ENCODE results near the gene GPR34. TPM values are rescaled to one million over a fixed set of nuclear protein-coding genes. Genes with fewer than 3 reads are reported as not detected.

GPR34 gene
- total and polyA plus RNA-seq, 2 of the 4 experiments (the other 2 are of a cell fraction) = not detected

DNA sequence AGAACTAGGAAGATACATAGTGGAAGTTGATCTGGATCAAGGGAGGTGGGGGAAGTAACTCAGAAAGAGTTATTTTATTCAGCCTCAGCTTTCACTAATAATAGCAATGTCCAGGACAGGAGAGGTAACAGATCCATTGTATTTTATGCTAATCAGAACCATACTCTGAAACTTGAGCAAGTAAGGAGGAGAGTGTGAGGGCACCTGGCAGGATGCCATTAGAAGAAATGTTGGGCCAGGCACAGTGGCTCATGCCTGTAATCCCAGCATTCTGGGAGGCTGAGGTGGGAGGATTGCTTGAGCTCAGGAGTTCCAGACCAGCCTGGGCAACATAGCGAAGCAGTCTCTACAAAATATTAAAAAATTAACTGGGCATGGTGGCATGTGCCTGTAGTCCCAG is 16.3 kb downstream of the GPR34 start:
- no TSS peak for BruUV-seq (replicated peaks)

More for the DNA sequence above, 16.3 kb downstream of the GPR34 start:
- Histone ChIP-seq H3K23ac (ENCODE audit: low read depth, low read length) (no peak overlapping the region), H3K14ac (replicated peaks; ENCODE audit: low read depth, low read length) (no peak overlapping the region), H3K4me3 (ENCODE audit: insufficient read depth, low read depth, low read length) (no peak overlapping the region), H4K20me1 (ENCODE audit: insufficient read depth, low read length) (no peaks in the 10 kb centered on the region), H2AFZ (replicated peaks; ENCODE audit: low read length, poor library complexity) (no peak overlapping the region), H2AK9ac (replicated peaks; ENCODE audit: low read depth, low read length, poor library complexity) (no peak overlapping the region), H3K27ac (ENCODE audit: insufficient read depth, low read length) (no peak overlapping the region), H2AK5ac (ENCODE audit: low read depth, low read length) (no peak overlapping the region), H3K4ac (ENCODE audit: low read depth, low read length) (no peak overlapping the region), H3K79me1 (ENCODE audit: low read depth in 1 of 2, low read length in 2 of 2) (no peaks in the 10 kb centered on the region; a peak in 1 of 4 replicates), H3K18ac (ENCODE audit: low read depth, low read length) (no peak overlapping the region), H2BK20ac (ENCODE audit: low read depth, low read length) (no peak overlapping the region), H4K91ac (ENCODE audit: insufficient read depth, low read depth, low read length) (no peak overlapping the region), H4K8ac (ENCODE audit: low read depth in 2 of 2, low read length in 2 of 2) (no peak overlapping the region), H2BK5ac (ENCODE audit: low read depth, low read length, poor library complexity, severe bottlenecking) (no peak overlapping the region), H2BK120ac (ENCODE audit: low read depth, low read length) (no peak overlapping the region), H3K9ac (ENCODE audit: low read depth, low read length) (no peak overlapping the region), H4K5ac (ENCODE audit: low read depth, low read length) (no peak overlapping the region), H3K36me3 (ENCODE audit: control insufficient read depth, insufficient read depth, low read length) (no peaks in the 10 kb centered on the region), H3K56ac (ENCODE audit: extremely low read depth, insufficient read depth, low read length) (no peak overlapping the region), H3K9me1 (ENCODE audit: insufficient read depth, low read length) (no peaks in the 10 kb centered on the region), H3K9me3 (ENCODE audit: control insufficient read depth, insufficient read depth, low read length) (no peaks in the 10 kb centered on the region), H3K4me1 (ENCODE audit: control insufficient read depth, insufficient read depth, low read length) (no peaks in the 10 kb centered on the region), H2BK15ac (ENCODE audit: low read depth, low read length) (no peak overlapping the region), H3K4me2 (ENCODE audit: low read depth, low read length) (no peak overlapping the region), H3K27me3 (ENCODE audit: control insufficient read depth, insufficient read depth, low read length) (no peaks in the 10 kb centered on the region)
- WGBS, 2 experiments (ENCODE audit: extremely low coverage in 2 of 2, insufficient read length in 1 of 2) = no CpG with 5 or more reads among the region's 1 CpG
- ATAC-seq (ENCODE audit: low read depth) (no peak), DNase-seq (no peak)
- TF ChIP-seq, protein P1, sequence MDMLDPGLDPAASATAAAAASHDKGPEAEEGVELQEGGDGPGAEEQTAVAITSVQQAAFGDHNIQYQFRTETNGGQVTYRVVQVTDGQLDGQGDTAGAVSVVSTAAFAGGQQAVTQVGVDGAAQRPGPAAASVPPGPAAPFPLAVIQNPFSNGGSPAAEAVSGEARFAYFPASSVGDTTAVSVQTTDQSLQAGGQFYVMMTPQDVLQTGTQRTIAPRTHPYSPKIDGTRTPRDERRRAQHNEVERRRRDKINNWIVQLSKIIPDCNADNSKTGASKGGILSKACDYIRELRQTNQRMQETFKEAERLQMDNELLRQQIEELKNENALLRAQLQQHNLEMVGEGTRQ (IDR thresholded peaks at IDR 0.05; ENCODE audit: low read depth, low read length) = no peak
- TF ChIP-seq POLR2A (IDR thresholded peaks at IDR 0.05; ENCODE audit: low read depth, low read length) = no peak
- intact Hi-C loops (cut with micrococcal nuclease) = no loop called here
- dilution Hi-C loops (cut with HindIII; ENCODE audit: low sequenced_read_pairs, unreplicated experiment) = no loop called here
- in situ Hi-C loops (cut with MboI; ENCODE audit: low sequenced_read_pairs) = no loop called here
- ChIA-PET CTCF (interaction anchor here (0.7 kb wide), 1 partner anchor 23 kb away, joined by 3 read pairs; no protein-coding TSS in a partner anchor), POLR2A (ENCODE audit: unreplicated experiment) (no interaction called here)
